K562 (cell line): Measurements from ENCODE around the gene FAM117A. TPM values are rescaled to one million over a fixed set of nuclear protein-coding genes. Genes with fewer than 3 reads are reported as not detected.

Experiments
- CBX1 ChIP-seq: sonication (generic); IDR thresholded peaks from 2 replicates; pipeline ENCODE4 v1.6.1; 2016; ENCODE audit warnings: antibody characterized with exemption, low read depth, mild to moderate bottlenecking
- HNRNPUL1 ChIP-seq: fragments of 200-400 bp; formaldehyde crosslinking; IDR thresholded peaks from 2 replicates; pipeline ENCODE4 v1.6.1; 2017; ENCODE audit warnings: low read length
- KAT2B ChIP-seq: IDR thresholded peaks from one replicate; pipeline ENCODE4 v1.6.1; 2012; ENCODE audit warnings: low read depth, mild to moderate bottlenecking, control low read depth, inconsistent platforms, low read length, moderate library complexity
- MAFF ChIP-seq: IDR thresholded peaks from 2 replicates; pipeline ENCODE4 v1.6.1; 2012; ENCODE audit warnings: low read length, improper control_type of control experiment
- MCM3 ChIP-seq: fragments of 450-650 bp; IDR thresholded peaks from 2 replicates; pipeline ENCODE4 v1.6.1; 2016
- PTBP1 ChIP-seq: fragments of 200-400 bp; formaldehyde crosslinking; IDR thresholded peaks from 2 replicates; pipeline ENCODE4 v1.6.1; 2017; ENCODE audit warnings: low read depth, low read length
- PTRF ChIP-seq: fragments of 450-650 bp; IDR thresholded peaks from 2 replicates; pipeline ENCODE4 v1.6.1; 2016; ENCODE audit warnings: mild to moderate bottlenecking, missing genetic modification characterization, missing compliant biosample characterization
- ZKSCAN1 ChIP-seq: fragments of 150-350 bp; IDR thresholded peaks from 2 replicates; pipeline ENCODE4 v1.6.1; 2016; ENCODE audit warnings: low read depth, low read length
- ZNF232 ChIP-seq: sonication (generic); formaldehyde crosslinking; IDR thresholded peaks from 2 replicates; pipeline ENCODE4 v1.8.0; 2022; ENCODE audit warnings: mild to moderate bottlenecking, missing genetic modification reagents
- ZNF24 ChIP-seq: fragments of 450-650 bp; IDR thresholded peaks from 2 replicates; pipeline ENCODE4 v1.6.1; 2016
- ZNF282 ChIP-seq: sonication (generic); formaldehyde crosslinking; IDR thresholded peaks from 2 replicates; pipeline ENCODE4 v1.8.1; 2023; ENCODE audit warnings: missing genetic modification reagents
- ZNF695 ChIP-seq: fragments of 450-650 bp; formaldehyde crosslinking; IDR thresholded peaks from 2 replicates; pipeline ENCODE4 v1.4.0; 2020; ENCODE audit warnings: mild to moderate bottlenecking, moderate library complexity
- ZNF785 ChIP-seq: fragments of 250-450 bp; sonication (Bioruptor Pico); IDR thresholded peaks from 2 replicates; pipeline ENCODE4 v1.4.0; 2020; ENCODE audit warnings: mild to moderate bottlenecking
- polyA plus RNA-seq, 8 experiments: library from polyadenylated mRNA; depleted of rRNA in 4 of 8; stranded (reverse) in 5 of 8; unstranded in 3 of 8; fragments of >200 nt; fragmentation: Nextera tagmentation in 2 of 8; fragmentation: Illumina TruSeq in 1 of 8; extraction: Ambion mirVana in 2 of 8; extraction: Trizol in 1 of 8; gene quantifications; 2 replicates each; pipeline versions ENCODE4 v1.2.1 to v1.2.3, GENCODE V29; 2011 to 2014; ENCODE audit warnings: inconsistent platforms in 1 of 8, missing spikeins in 1 of 8
- total RNA-seq, 7 experiments: library from RNA; depleted of rRNA in 6 of 7; stranded (reverse); fragments of >200 nt in 6 of 7; fragmentation: Illumina TruSeq in 2 of 7; extraction: Trizol in 2 of 7; gene quantifications; 2 replicates each; pipeline versions ENCODE4 v1.2.1 to v1.2.3, GENCODE V29; 2011 to 2021; ENCODE audit warnings: low replicate concordance in 1 of 7
- TF ChIP-seq, protein P1 (sequence below): fragments of 450-650 bp; IDR thresholded peaks from 2 replicates; pipeline ENCODE4 v1.6.1; 2016; ENCODE audit warnings: low read depth, mild to moderate bottlenecking, moderate library complexity
- TF ChIP-seq, protein P2 (sequence below): sonication (generic); formaldehyde crosslinking; IDR thresholded peaks from 2 replicates; pipeline ENCODE4 v1.8.0; 2023; ENCODE audit warnings: missing genetic modification reagents, mild to moderate bottlenecking, borderline replicate concordance
- TF ChIP-seq, protein P3 (sequence below): sonication (generic); formaldehyde crosslinking; IDR thresholded peaks from 2 replicates; pipeline ENCODE4 v1.8.1; 2023; ENCODE audit warnings: mild to moderate bottlenecking, missing genetic modification reagents
- TF ChIP-seq, protein P4 (sequence below): conservative IDR thresholded peaks from 2 replicates; pipeline ENCODE4 v1.6.1; 2011; ENCODE audit warnings: low read depth, mild to moderate bottlenecking, low read length; ENCODE audit not compliant: control insufficient read depth

Gene FAM117A
- total and polyA plus RNA-seq, 9 of the 15 experiments (the other 6 are each of a cell fraction or from before 2014, with no cell fraction given), result 3.1 to 79.7 (median 36.6) TPM

DNA sequence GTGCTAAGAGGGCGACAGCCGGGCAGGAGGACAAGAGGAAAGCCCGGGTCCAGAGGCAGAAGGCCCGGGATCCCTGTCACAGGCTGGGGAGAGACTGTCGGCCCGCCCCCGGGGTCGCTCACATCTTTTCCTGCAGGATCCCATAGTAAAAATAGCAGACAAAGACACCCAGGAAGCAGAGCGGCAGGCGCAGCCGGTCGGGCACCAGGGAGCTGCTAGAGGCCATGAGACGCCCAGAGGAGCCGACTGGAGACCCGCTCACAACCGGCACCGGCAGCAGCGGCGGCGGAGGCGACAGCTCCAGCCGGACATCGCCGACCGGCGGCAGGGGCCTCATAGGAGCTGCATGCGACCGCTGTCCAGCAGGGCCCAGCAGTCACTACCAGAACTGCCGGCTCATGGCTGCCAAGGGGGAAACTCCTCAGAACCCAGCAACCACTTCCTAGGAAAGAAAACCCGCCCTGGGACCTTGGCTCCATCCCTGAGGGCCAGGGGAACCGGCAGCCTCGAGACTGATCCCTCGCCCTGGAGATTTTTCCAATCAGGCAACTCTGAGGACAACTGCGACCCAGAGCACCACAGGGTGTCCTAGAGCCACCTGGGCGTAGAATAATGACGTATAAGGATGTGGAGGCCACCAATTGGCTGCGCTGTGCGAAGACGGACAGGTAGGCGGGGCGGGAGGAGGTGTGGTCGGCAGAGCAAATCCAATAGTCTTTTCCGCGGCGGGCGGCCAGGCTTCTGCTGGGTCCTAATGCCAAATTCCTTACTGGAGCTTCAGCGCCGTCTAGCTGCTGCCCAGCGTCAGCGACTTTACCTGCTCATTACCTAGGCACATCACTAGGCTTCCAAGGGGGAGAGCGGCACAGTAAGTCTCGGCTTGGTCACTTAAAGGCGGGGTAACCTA is 56.1 kb downstream of the FAM117A start, which contains the start of gene SLC35B1 (continued):
- TF ChIP-seq, protein P1, sequence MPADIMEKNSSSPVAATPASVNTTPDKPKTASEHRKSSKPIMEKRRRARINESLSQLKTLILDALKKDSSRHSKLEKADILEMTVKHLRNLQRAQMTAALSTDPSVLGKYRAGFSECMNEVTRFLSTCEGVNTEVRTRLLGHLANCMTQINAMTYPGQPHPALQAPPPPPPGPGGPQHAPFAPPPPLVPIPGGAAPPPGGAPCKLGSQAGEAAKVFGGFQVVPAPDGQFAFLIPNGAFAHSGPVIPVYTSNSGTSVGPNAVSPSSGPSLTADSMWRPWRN, result no peak
- TF ChIP-seq ZKSCAN1 (no peak; the same call in 1 of the 2 replicates), ZNF282 (CRISPR knock-in tag) (no peak), ZNF24 (peak; percentile 63; the same call in 1 of the 2 replicates), ZNF232 (CRISPR knock-in tag) (no peak), ZNF785 (CRISPR knock-in tag) (no peak), MAFF (no peak; the same call in 1 of the 2 replicates), ZNF695 (CRISPR knock-in tag) (0 out of 2 replicates have a peak, but pooled peaks have one; percentile 67), KAT2B (no peak), PTRF (tag) (no peak), MCM3 (no peak), CBX1 (no peak; the same call in 1 of the 2 replicates), PTBP1 (no peak), HNRNPUL1 (no peak)
- TF ChIP-seq, protein P2, sequence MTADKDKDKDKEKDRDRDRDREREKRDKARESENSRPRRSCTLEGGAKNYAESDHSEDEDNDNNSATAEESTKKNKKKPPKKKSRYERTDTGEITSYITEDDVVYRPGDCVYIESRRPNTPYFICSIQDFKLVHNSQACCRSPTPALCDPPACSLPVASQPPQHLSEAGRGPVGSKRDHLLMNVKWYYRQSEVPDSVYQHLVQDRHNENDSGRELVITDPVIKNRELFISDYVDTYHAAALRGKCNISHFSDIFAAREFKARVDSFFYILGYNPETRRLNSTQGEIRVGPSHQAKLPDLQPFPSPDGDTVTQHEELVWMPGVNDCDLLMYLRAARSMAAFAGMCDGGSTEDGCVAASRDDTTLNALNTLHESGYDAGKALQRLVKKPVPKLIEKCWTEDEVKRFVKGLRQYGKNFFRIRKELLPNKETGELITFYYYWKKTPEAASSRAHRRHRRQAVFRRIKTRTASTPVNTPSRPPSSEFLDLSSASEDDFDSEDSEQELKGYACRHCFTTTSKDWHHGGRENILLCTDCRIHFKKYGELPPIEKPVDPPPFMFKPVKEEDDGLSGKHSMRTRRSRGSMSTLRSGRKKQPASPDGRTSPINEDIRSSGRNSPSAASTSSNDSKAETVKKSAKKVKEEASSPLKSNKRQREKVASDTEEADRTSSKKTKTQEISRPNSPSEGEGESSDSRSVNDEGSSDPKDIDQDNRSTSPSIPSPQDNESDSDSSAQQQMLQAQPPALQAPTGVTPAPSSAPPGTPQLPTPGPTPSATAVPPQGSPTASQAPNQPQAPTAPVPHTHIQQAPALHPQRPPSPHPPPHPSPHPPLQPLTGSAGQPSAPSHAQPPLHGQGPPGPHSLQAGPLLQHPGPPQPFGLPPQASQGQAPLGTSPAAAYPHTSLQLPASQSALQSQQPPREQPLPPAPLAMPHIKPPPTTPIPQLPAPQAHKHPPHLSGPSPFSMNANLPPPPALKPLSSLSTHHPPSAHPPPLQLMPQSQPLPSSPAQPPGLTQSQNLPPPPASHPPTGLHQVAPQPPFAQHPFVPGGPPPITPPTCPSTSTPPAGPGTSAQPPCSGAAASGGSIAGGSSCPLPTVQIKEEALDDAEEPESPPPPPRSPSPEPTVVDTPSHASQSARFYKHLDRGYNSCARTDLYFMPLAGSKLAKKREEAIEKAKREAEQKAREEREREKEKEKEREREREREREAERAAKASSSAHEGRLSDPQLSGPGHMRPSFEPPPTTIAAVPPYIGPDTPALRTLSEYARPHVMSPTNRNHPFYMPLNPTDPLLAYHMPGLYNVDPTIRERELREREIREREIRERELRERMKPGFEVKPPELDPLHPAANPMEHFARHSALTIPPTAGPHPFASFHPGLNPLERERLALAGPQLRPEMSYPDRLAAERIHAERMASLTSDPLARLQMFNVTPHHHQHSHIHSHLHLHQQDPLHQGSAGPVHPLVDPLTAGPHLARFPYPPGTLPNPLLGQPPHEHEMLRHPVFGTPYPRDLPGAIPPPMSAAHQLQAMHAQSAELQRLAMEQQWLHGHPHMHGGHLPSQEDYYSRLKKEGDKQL (CRISPR knock-in tag), result no peak
- TF ChIP-seq, protein P3, sequence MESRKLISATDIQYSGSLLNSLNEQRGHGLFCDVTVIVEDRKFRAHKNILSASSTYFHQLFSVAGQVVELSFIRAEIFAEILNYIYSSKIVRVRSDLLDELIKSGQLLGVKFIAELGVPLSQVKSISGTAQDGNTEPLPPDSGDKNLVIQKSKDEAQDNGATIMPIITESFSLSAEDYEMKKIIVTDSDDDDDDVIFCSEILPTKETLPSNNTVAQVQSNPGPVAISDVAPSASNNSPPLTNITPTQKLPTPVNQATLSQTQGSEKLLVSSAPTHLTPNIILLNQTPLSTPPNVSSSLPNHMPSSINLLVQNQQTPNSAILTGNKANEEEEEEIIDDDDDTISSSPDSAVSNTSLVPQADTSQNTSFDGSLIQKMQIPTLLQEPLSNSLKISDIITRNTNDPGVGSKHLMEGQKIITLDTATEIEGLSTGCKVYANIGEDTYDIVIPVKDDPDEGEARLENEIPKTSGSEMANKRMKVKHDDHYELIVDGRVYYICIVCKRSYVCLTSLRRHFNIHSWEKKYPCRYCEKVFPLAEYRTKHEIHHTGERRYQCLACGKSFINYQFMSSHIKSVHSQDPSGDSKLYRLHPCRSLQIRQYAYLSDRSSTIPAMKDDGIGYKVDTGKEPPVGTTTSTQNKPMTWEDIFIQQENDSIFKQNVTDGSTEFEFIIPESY (CRISPR knock-in tag), result 0 out of 2 replicates have a peak, but pooled peaks have one; percentile 45
- TF ChIP-seq, protein P4, sequence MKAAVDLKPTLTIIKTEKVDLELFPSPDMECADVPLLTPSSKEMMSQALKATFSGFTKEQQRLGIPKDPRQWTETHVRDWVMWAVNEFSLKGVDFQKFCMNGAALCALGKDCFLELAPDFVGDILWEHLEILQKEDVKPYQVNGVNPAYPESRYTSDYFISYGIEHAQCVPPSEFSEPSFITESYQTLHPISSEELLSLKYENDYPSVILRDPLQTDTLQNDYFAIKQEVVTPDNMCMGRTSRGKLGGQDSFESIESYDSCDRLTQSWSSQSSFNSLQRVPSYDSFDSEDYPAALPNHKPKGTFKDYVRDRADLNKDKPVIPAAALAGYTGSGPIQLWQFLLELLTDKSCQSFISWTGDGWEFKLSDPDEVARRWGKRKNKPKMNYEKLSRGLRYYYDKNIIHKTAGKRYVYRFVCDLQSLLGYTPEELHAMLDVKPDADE, result peak; percentile 76
